ENCODE measurements around the gene TRPM2.
A peak's percentile ranks its signal among the peaks of the same experiment; 100 is the strongest.
"Not testable (repeated sequence)": the region's sequence is repeated elsewhere in the genome, so short reads cannot be mapped to it uniquely, and the experiment has no call there.

The TRPM2 gene

GRCh38 chr21:44354775-44355771 lies 1.7 kb downstream of the TRPM2 start:
- no peak for DNase-seq (ENCODE audit: low read depth)

GRCh38 chr21:44356160-44356559 lies 2.7 kb downstream of the TRPM2 start:
- DNase-seq (ENCODE audit: low read depth) = no peak

- no peak for DNase-seq (ENCODE audit: low read depth)
Observed at GRCh38 chr21:44356636-44357035, 3.2 kb downstream of the TRPM2 start.

- DNase-seq (ENCODE audit: low read depth) = no peak
Observed at GRCh38 chr21:44357064-44357837, 3.8 kb downstream of the TRPM2 start.

GRCh38 chr21:44359396-44359795 lies 6.0 kb downstream of the TRPM2 start:
- no peak for DNase-seq (ENCODE audit: low read depth)

GRCh38 chr21:44360159-44360558 lies 6.7 kb downstream of the TRPM2 start:
- DNase-seq (ENCODE audit: low read depth) = no peak

- not testable (repeated sequence) for DNase-seq (ENCODE audit: low read depth)
Observed at GRCh38 chr21:44361903-44362302, 8.5 kb downstream of the TRPM2 start.

GRCh38 chr21:44363278-44363677 lies 9.9 kb downstream of the TRPM2 start:
- no peak for DNase-seq (ENCODE audit: low read depth)

- no peak for DNase-seq (ENCODE audit: low read depth)
Observed at GRCh38 chr21:44364151-44365053, 11.0 kb downstream of the TRPM2 start.

GRCh38 chr21:44365251-44365966 lies 12.0 kb downstream of the TRPM2 start:
- no peak for DNase-seq (ENCODE audit: low read depth)

GRCh38 chr21:44365967-44366585 lies 12.7 kb downstream of the TRPM2 start:
- DNase-seq (ENCODE audit: low read depth) = no peak

- no peak for DNase-seq (ENCODE audit: low read depth)
Observed at GRCh38 chr21:44366586-44367211, 13.3 kb downstream of the TRPM2 start.

GRCh38 chr21:44368711-44369446 lies 15.5 kb downstream of the TRPM2 start:
- no peak for DNase-seq (ENCODE audit: low read depth)

- peak; percentile 52 for DNase-seq (ENCODE audit: low read depth)
Observed at GRCh38 chr21:44370027-44370735, 16.8 kb downstream of the TRPM2 start.

GRCh38 chr21:44370786-44371410 lies 17.5 kb downstream of the TRPM2 start:
- no peak for DNase-seq (ENCODE audit: low read depth)

- no peak for DNase-seq (ENCODE audit: low read depth)
Observed at GRCh38 chr21:44371596-44371995, 18.2 kb downstream of the TRPM2 start.

GRCh38 chr21:44372616-44373015 lies 19.2 kb downstream of the TRPM2 start:
- no peak for DNase-seq (ENCODE audit: low read depth)

GRCh38 chr21:44374601-44375280 lies 21.3 kb downstream of the TRPM2 start:
- no peak for DNase-seq (ENCODE audit: low read depth)

Measured in iris pigment epithelial cell (primary cell).